Skin epidermis (tissue), 12 donors: ENCODE results near the gene NUTM2D.
A peak's percentile ranks its signal among the peaks of the same experiment; 100 is the strongest.
"Not testable (repeated sequence)": the region's sequence is repeated elsewhere in the genome, so short reads cannot be mapped to it uniquely, and the experiment has no call there.

ENCODE experiments used
- H3K27ac ChIP-seq, 21 experiments: fragments of 200-600 bp; sonication (generic) in 11 of 21; one replicate each; pipeline ENCODE4 v1.5.0; 2020; ENCODE audit warnings: mild to moderate bottlenecking in 3 of 21, inconsistent platforms in 2 of 21, moderate library complexity in 2 of 21
- H3K4me3 ChIP-seq, 7 experiments: fragments of 200-600 bp; sonication (generic) in 2 of 7; one replicate each; pipeline ENCODE4 v1.5.0; 2020; ENCODE audit warnings: inconsistent platforms in 2 of 7, mild to moderate bottlenecking in 2 of 7, moderate library complexity in 1 of 7

NUTM2D gene, protein sequence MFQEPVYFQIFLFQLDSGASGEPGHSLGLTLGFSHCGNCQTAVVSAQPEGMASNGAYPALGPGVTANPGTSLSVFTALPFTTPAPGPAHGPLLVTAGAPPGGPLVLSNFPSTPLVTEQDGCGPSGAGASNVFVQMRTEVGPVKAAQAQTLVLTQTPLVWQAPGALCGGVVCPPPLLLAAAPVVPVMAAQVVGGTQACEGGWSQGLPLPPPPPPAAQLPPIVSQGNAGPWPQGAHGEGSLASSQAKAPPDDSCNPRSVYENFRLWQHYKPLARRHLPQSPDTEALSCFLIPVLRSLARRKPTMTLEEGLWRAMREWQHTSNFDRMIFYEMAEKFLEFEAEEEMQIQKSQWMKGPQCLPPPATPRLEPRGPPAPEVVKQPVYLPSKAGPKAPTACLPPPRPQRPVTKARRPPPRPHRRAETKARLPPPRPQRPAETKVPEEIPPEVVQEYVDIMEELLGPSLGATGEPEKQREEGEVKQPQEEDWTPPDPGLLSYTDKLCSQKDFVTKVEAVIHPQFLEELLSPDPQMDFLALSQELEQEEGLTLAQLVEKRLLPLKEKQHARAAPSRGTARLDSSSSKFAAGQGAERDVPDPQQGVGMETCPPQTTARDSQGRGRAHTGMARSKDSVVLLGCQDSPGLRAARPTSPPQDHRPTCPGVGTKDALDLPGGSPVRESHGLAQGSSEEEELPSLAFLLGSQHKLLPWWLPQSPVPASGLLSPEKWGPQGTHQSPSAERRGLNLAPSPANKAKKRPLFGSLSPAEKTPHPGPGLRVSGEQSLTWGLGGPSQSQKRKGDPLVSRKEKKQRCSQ

DNA sequence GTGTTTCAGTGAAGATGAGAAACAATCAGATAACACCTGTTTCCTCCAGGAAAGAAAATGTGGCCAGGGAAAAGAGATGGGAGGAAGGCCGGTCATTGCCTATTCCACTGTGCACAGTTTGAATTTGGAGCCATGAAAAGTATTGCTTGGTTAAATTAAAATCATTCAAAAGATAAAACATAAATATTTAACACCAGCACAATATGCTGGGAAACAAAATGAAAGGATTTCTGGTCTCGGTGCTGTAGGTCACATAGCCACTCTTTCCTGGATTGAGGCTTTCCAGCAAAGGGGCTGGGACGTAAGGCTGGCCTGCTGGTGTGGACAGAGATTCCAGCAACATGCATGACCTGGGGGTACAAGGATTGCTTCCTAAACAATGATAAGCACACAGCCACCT, at the start of gene NUTM2D:
Gene NUTM2D (plus strand): TSS at position 301 of the 400 bp plus-strand sequence. CDS start 522 bp downstream, outside the sequence.
- H3K4me3 ChIP-seq, H3K27ac ChIP-seq: not testable (repeated sequence)

DNA sequence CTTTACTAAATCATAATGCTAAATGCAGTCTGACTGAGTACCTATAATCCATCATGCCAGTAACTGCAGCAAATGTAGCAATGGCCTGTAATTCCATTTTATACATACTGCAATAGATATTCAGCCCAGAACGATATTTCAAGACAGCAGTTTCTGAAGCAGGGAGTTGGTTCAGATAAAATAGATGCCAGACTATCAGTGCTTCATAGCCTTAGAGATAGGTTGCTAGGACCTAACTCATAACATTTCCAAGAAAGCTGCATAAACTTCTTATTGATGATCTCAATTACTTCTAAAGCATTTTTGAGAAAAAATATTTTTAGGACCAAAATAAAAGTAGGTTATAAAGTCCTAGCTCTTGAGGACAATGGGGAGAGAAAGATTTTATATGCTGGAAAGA, 48.8 kb upstream of the NUTM2D start:
- H3K4me3 ChIP-seq, H3K27ac ChIP-seq: not testable (repeated sequence)

DNA sequence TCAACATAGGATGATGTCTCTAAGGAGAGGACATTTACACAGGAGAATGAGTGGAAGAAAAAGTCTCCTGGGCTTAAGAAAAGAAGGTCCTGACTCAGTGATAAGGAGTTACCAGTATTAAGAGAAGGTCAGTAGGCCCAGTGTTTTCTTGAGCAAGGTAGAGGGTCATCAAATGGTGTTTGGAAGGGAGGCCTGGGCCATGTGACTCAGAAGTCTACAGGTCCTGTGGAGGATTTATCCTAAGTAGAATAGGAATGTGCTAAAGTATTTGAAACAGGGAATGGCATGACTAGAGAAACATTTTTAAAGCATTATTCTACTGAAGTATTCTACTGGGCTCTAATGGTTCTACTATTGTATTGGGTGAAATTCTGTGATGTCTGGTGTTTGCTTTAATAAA, 47.9 kb upstream of the NUTM2D start:
- not testable (repeated sequence) for H3K4me3 ChIP-seq, H3K27ac ChIP-seq

DNA sequence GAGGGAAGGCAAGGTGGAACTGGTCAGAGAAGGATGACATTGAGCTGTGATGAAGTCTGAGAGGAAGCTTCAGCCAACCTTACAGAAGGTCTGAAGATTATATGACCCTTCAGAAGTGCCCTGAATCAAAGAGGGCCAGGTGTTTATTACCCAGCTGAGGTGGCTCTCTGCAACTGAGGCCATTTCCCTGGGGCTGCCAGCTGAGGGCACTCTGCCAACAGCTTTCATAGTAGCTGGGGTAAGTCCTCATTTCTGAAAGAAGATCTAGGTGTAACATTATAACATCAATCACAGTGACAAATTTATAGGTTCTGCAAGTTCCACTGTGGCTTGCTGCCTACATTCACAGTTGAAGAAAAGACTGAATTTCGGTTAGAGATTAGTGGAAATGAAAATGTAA, 46.0 kb upstream of the NUTM2D start:
- not testable (repeated sequence) for H3K27ac ChIP-seq, H3K4me3 ChIP-seq

DNA sequence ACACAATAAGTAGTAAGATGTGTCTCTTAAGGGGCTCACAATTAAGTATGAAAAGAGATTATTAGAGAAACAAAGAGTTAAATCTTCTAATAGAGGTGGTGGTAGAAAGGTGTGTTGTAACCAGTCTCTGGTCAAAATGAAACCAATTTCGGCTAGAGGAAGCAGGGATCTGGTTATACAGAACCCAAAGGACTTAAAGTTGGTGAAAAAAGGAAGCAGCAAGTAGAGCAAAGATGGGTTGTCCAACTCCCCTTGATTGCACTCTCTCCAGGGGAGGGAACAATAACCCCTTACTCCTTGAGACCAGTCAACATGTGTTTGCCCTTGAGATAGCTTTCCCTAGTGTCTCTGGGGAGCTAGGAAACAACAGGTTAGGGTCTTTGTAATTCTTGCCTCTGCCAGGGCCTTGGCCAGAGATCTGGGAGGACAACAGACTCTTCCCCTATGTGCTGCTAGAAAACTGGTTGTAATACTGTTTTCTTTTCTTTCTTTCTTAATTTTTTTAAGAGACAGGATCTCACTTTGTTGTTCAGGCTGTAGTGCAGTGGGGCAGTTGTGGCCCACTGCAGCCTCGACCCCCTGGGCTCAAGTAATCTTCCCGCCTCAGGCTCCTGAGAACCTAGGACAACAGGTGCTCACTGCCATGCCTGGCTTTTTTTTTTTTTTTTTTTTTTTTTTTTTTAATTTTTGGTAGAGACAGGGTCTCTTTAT, 43.7 kb upstream of the NUTM2D start:
- not testable (repeated sequence) for H3K27ac ChIP-seq, H3K4me3 ChIP-seq

DNA sequence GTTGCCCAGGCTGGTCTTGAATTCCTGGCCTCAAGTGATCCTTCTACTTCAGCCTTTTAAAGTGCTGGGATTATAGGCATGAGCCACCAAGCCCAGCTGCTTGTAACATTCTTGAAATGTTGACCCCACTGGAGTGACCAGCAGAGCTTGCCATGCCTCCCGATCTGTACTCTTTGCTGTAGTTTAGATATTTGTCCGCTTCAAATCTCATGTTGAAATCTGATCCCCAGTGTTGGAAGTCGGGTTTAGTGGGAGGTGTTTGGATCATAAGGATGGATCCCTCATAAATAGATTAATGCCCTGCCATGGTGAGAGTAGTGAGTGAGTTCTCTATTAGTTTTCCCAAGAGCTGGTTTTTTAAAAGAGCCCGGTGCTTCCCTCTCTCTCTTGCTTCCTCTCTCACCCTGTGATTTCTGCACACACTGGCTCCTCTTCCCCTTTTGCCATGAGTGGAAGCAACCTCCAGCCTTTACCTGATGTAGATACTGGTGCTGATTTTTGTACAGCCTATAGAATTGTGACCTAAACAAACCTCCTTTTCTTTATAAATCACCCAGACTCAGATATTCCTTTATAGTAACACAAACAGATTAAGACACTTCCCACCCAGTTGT, 43.1 kb upstream of the NUTM2D start:
- H3K4me3 ChIP-seq, H3K27ac ChIP-seq: not testable (repeated sequence)

DNA sequence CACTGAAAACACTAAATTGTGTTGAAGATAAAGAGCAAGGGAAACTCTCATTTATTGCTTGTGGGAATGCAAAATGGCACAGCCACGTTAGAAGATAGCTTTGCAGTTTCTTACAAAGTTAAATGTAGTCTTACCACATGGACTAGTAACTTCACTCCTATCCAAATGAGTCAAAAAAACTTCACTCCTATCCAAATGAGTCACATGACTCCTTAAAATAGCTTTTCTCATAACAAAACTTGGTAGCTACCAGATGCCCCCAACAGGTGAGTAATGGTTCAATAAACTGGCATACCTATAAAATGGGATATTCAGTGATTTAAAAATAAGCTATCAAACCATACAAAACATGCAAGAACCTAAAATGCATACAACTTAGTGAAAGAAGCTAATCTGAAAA, 36.0 kb upstream of the NUTM2D start:
- not testable (repeated sequence) for H3K27ac ChIP-seq, H3K4me3 ChIP-seq

DNA sequence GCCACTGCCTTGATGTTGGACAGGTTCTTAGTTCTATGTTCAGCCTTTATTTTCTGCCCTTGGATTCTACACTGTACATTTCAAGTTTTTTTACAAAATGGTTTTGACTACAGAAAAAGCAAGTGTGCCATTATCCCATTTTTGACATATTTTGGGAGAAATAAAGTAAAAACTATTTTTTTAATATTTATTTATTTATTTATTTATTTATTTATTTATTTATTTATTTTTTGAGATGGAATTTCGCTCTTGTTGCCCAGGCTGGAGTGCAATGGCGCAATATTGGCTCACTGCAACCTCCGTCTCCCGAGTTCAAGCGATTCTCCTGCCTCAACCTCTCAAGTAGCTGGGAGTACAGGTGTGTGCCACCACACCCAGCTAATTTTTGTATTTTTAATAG, 33.0 kb upstream of the NUTM2D start:
- H3K27ac ChIP-seq: not testable (repeated sequence)

DNA sequence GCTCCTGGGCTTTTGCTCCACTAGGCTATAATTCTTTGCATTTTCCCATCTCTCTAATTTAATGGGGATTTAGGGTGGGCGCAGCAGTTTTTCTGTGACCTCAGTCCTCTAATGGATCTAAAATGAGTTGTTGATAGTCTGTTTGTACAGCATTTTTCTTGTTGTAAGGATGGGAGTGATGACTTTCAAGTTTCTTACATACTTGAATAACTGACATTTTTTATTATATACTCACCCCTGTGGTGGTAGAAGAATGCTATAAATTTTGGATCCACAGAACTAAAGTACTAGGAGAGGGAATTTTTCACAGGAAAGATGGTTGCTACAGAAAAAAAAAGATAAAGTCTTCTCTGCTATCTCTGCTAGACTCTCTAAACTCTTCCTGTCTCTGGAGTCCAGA, 29.6 kb upstream of the NUTM2D start:
- not testable (repeated sequence) for H3K27ac ChIP-seq, H3K4me3 ChIP-seq

More for the DNA sequence above, 33.0 kb upstream of the NUTM2D start:
- H3K4me3 ChIP-seq: not testable (repeated sequence)

DNA sequence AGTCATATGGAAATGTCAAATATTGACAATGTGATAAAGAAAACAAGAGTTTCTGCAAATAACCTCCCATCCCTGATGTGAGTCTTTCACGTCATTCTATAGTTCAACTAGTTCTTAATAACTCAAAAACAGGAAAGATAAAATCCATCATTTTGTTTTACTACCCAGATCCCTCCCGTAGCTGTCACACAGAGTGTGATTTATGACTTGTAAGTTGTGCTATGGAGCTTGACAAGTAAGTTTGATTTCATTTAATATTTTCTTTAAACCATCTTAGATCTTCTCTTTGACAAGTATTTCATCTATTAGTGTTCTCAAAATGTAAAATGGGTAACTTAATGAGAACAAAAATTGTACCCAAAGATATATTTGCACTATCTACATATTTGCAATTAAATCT, 28.4 kb upstream of the NUTM2D start:
- H3K27ac ChIP-seq, H3K4me3 ChIP-seq: not testable (repeated sequence)

DNA sequence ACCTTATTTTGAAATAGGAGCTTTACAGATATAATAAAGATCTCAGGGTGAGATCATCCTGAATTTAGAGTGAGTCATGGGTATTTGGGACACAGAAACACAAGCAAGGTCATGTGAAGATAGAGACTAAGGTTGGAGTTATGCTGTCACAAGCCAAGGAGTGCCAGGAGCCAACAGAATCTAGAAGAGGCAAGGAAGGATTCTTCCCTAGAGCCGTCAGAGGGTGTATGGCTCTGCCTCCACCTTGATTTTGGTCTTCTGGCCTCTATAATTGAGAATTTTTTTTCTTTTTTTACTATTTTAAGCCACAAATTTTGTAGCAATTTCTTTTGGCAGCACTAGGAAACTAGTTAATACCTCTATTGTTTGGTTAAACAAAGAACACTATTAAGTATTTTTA, 24.9 kb upstream of the NUTM2D start:
- H3K27ac ChIP-seq, H3K4me3 ChIP-seq: not testable (repeated sequence)

DNA sequence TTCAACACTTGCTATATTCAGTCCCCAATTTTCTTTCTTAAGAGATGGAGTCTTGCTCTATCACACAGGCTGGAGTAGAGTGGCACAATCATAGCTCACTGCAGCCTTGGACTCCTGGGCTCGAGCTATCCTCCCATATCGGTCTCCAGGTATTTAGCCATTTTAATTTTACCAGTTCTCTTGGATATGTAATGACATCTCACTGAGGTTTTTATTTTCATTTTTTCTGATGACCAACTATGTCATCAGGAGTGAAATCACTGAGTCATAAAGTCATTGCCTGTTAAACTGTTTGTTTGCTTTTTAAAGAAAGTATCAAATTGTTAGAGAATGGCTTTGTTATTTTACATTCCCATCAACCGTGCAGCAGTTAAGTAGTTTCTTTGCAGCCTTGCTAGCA, 17.1 kb upstream of the NUTM2D start:
- H3K4me3 ChIP-seq, H3K27ac ChIP-seq: not testable (repeated sequence)

DNA sequence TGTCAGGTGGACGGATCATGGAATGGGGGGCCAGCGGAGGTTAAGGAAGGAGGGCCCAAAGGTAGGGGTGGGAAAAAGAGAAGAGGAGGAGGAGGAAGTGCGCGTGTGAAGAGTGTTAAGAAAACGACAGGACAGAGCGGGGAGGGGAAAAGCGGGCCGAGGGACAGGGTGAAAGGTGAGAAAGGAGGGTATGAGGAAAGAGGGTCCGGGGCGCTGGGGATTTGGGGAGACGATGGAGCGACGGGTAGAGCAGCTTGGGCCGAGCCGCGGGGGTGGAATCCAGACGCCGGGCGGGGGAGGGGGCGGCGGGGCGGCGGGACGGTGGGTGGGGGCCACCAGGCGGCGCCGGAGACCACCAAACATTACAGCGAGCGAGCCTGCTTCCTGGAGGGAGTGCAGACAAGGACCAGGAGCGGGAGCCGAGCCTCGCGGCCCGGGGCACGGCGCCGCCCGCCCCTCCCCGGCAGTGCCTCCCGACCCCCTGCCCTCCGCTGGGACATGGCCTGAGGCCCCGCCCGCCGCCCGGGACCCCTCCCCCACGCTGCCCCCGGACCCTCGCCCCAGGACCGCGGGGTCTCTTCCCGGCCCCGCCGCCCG, 15.9 kb upstream of the NUTM2D start:
- Histone ChIP-seq H3K4me3 (peak overlapping the region; percentile 48 to 64 (median 52)), H3K27ac (peak overlapping the region in 17 of 21 experiments; percentile 67 to 93 (median 86))

DNA sequence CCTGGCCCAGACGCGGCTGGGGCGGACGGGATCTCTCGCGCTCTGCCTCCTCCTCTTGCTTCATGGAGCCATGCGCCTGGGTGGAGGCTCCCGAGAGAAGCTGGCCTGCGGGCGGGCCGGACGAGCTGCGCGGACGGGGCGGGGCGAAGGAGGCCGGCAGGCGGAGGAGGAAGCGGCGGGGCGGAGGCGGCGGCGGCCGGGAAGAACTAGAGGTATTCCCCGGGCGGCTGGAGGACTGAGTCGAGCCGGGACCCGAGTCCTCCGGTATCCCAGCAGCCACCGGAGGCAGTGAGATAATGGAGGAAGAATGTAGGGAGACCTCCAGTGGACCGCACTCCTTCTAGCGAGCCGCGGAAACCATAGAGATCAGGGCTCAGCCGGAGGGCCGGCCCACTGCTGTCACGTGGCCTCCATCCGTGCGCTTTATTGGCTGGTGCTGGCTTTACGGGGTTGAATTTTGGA, 15.3 kb upstream of the NUTM2D start:
- peak overlapping the region; percentile 48 to 64 (median 52) for H3K4me3 ChIP-seq
- H3K27ac ChIP-seq: peak overlapping the region in 20 of 21 experiments; percentile 71 to 93 (median 86)

DNA sequence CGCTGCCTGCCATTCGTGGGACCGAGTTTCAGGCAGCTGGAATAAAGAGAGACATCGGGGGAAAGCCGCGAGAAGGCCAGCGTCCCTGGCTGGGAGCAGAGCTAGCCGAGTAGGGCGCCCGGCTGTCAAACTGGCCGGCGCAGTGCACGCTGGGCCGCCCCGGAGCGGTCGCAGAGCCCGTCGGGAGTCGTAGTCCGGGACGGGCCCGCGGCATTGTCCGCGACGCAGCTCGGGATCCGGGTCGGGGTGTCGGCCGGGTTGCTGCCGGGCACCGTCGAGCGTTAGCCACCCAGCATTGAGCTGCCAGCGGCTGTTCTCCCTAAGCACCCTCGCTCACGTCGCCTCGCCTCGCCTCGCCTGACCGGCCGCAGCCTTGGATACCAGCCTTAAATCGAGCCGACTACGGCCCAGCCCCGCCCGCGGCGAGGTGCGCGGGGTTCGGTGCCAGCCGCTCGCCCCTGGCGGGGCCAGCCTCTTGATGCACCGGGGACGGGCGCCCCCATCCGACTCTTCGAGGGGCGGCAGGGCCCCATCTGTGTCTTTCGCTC, 14.8 kb upstream of the NUTM2D start:
- H3K4me3 ChIP-seq: peak overlapping the region; percentile 48 to 64 (median 52)
- H3K27ac ChIP-seq: peak overlapping the region in 20 of 21 experiments; percentile 17 to 93 (median 86)

DNA sequence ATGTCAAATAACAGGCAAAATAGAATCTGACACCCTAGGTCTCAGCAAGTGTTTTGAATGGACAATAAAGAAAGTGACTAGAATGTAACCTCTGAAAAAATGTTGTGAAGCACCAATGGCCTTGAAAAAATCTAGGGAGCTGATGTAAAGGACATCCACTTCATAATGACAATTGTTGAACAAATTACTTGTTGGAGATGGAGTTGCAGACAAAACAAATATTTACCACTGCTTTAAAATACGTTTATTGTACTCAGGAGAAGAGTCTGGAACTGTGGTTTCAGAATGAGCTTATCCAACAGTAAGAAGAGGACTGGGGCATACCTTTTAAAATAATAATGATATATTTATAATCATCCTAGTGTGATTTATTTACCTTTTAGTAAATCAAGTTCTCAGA, 11.8 kb upstream of the NUTM2D start:
- H3K27ac ChIP-seq, H3K4me3 ChIP-seq: not testable (repeated sequence)

DNA sequence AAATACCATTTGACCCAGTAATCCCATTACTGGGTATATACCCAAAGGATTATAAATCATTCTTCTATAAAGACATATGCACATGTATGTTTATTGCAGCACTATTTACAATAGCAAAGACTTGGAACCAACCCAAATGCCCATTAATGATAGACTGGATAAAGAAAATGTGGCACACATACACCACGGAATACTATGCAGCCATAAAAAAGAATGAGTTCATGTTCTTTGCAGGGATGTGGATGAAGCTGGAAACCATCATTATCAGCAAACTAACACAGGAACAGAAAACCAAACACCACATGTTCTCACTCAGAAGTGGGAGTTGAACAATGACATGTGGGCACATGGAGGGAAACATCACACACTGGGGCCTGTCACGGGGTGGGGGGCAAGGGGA, 7.4 kb upstream of the NUTM2D start:
- not testable (repeated sequence) for H3K4me3 ChIP-seq, H3K27ac ChIP-seq

DNA sequence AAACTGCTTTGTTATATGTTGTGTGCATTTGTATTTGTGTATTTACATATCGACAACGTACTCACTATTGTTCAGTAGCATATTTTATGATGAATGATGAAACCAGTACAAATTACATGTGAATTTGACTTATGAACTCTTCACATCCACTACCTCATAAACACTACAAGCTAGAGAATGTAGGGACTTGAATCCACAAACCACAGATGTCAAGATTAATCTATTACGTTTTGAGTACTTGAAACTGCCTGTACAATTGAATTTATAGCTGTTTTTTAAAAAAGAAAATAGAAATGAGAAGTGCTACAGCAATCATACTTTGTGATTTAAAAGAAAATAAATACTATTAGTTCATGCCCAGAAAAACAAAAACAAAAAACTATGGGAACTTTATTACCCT, 4.7 kb upstream of the NUTM2D start:
- H3K27ac ChIP-seq, H3K4me3 ChIP-seq: not testable (repeated sequence)

DNA sequence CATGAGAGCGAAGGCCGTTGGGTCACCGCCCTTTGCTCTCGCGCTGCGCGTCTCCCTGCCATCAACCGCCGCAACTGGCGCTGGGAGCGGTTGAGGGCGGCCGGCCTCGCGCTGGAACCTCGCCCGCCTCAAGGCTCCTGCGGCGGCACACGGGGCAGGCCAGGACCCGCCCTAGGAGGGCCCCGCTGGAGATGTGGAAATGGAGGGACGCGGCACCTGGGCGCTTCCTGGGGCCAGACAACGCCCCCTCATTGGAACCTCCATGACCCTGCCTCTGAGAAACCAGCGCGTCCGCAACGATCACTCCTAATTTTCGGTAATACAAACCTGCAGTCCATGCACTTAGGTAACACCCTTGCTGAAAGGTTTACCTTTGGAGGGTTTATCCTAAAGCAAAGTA, 2.4 kb upstream of the NUTM2D start:
- H3K27ac ChIP-seq, H3K4me3 ChIP-seq: not testable (repeated sequence)
